ENCODE results near the gene CAP1.
"Not testable (repeated sequence)": the region's sequence is repeated elsewhere in the genome, so short reads cannot be mapped to it uniquely, and the experiment has no call there.

CAP1 gene

GRCh38 chr1:40034869-40035268 lies 5.7 kb upstream of the CAP1 start:
- DNase-seq, result no peak

GRCh38 chr1:40036574-40036973 lies 4.0 kb upstream of the CAP1 start:
- DNase-seq, result no peak

GRCh38 chr1:40037254-40037653 lies 3.3 kb upstream of the CAP1 start:
- not testable (repeated sequence) for DNase-seq

GRCh38 chr1:40038697-40039096 lies 1.8 kb upstream of the CAP1 start:
- DNase-seq, result no peak

GRCh38 chr1:40039245-40039756 lies 1.2 kb upstream of the CAP1 start:
- no peak for DNase-seq

GRCh38 chr1:40039757-40040510 lies 595 bp upstream of the CAP1 start:
- no peak for DNase-seq

- no peak for DNase-seq
These were observed 923 bp downstream of the CAP1 start for GRCh38 chr1:40041466-40041838.

GRCh38 chr1:40042341-40042740 lies 1.8 kb downstream of the CAP1 start:
- DNase-seq, result no peak

- DNase-seq, result no peak
These were observed 3.6 kb downstream of the CAP1 start for GRCh38 chr1:40044110-40044509.

- no peak for DNase-seq
These were observed 4.7 kb downstream of the CAP1 start for GRCh38 chr1:40045182-40045581.

- DNase-seq, result no peak
These were observed 5.2 kb downstream of the CAP1 start for GRCh38 chr1:40045766-40046165.

- no peak for DNase-seq
These were observed 6.7 kb downstream of the CAP1 start for GRCh38 chr1:40047276-40047675.

- DNase-seq, result no peak
These were observed 7.2 kb downstream of the CAP1 start for GRCh38 chr1:40047769-40048168.

- DNase-seq, result no peak
These were observed 9.2 kb downstream of the CAP1 start for GRCh38 chr1:40049725-40050124.

- DNase-seq, result no peak
These were observed 10.3 kb downstream of the CAP1 start for GRCh38 chr1:40050863-40051262.

- no peak for DNase-seq
These were observed 12.8 kb downstream of the CAP1 start for GRCh38 chr1:40053138-40053887.

GRCh38 chr1:40056519-40057309 lies 16.2 kb downstream of the CAP1 start:
- no peak for DNase-seq

GRCh38 chr1:40057310-40058030 lies 16.9 kb downstream of the CAP1 start:
- DNase-seq, result no peak

GRCh38 chr1:40058097-40058452 lies 17.5 kb downstream of the CAP1 start:
- no peak for DNase-seq

GRCh38 chr1:40058453-40059337 lies 18.2 kb downstream of the CAP1 start:
- DNase-seq, result no peak

GRCh38 chr1:40059338-40059959 lies 18.9 kb downstream of the CAP1 start:
- DNase-seq, result no peak
